CD14-positive monocyte (primary cell): ENCODE results near the gene GLIPR1. TPM values are rescaled to one million over a fixed set of nuclear protein-coding genes. Genes with fewer than 3 reads are reported as not detected.

Experiments
- DNase-seq, 3 donors: peaks; one replicate each; pipeline ENCODE4 v3.0.0-alpha.2; 2011 to 2022
- H2AFZ ChIP-seq: 2 replicates; pipeline ENCODE4 v1.6.0; 2012; ENCODE audit warnings: mild to moderate bottlenecking, low read depth, low read length, inconsistent platforms; ENCODE audit not compliant: insufficient read depth, poor library complexity, severe bottlenecking
- H3K27ac ChIP-seq, 2 donors: 1 replicate in 1 of 2; 2 replicates in 1 of 2; pipeline ENCODE4 v1.5.1; 2012 to 2013; ENCODE audit warnings: low read length in 2 of 2, control low read depth in 1 of 2, inconsistent platforms in 1 of 2, low read depth in 1 of 2, mild to moderate bottlenecking in 1 of 2
- H3K27me3 ChIP-seq, 2 donors: one replicate each; pipeline versions ENCODE4 v1.6.0 to v1.6.1; 2011 to 2013; ENCODE audit warnings: low read length in 2 of 2; ENCODE audit not compliant: control insufficient read depth in 2 of 2, insufficient read depth in 2 of 2
- H3K36me3 ChIP-seq, 2 donors: replicated peaks in 1 of 2; 1 replicate in 1 of 2; 2 replicates in 1 of 2; pipeline versions ENCODE4 v1.5.1 to v1.6.1; 2012 to 2013; ENCODE audit warnings: low read length in 2 of 2, control low read depth in 1 of 2, inconsistent platforms in 1 of 2, mild to moderate bottlenecking in 1 of 2; ENCODE audit not compliant: insufficient read depth in 2 of 2, control insufficient read depth in 1 of 2
- H3K4me1 ChIP-seq, 2 donors: 1 replicate in 1 of 2; 2 replicates in 1 of 2; pipeline versions ENCODE4 v1.5.1 to v1.6.1; 2012 to 2013; ENCODE audit warnings: low read length in 2 of 2, control low read depth in 1 of 2, inconsistent platforms in 1 of 2, mild to moderate bottlenecking in 1 of 2, moderate library complexity in 1 of 2; ENCODE audit not compliant: insufficient read depth in 2 of 2, control insufficient read depth in 1 of 2
- H3K4me2 ChIP-seq: replicated peaks from 2 replicates; pipeline ENCODE3; 2012; ENCODE audit warnings: low read length, moderate library complexity, mild to moderate bottlenecking; ENCODE audit not compliant: poor library complexity, severe bottlenecking; ENCODE audit errors: extremely low read depth
- H3K4me3 ChIP-seq, 3 experiments: fragments of 200-600 bp in 1 of 3; sonication (generic) in 1 of 3; replicated peaks in 1 of 3; 1 replicate in 2 of 3; 2 replicates in 1 of 3; pipeline ENCODE4 v1.5.1; 2011 to 2013; ENCODE audit warnings: low read length in 3 of 3, mild to moderate bottlenecking in 3 of 3, control low read depth in 2 of 3, low read depth in 2 of 3, inconsistent platforms in 1 of 3, moderate library complexity in 1 of 3
- H3K79me2 ChIP-seq: 2 replicates; pipeline ENCODE4 v1.6.0; 2012; ENCODE audit warnings: mild to moderate bottlenecking, control low read depth, inconsistent platforms, low read length, moderate library complexity; ENCODE audit not compliant: insufficient read depth
- H3K9ac ChIP-seq: 2 replicates; pipeline ENCODE4 v1.6.0; 2017; ENCODE audit warnings: low read length, mild to moderate bottlenecking; ENCODE audit not compliant: insufficient read depth, poor library complexity, severe bottlenecking
- H3K9me3 ChIP-seq, 2 donors: replicated peaks in 1 of 2; 1 replicate in 1 of 2; 2 replicates in 1 of 2; pipeline versions ENCODE4 v1.5.1 to v1.6.1; 2012 to 2013; ENCODE audit warnings: low read length in 2 of 2, control low read depth in 1 of 2; ENCODE audit not compliant: control insufficient read depth in 1 of 2, insufficient read depth in 1 of 2
- H4K20me1 ChIP-seq: 2 replicates; pipeline ENCODE4 v1.6.0; 2012; ENCODE audit warnings: mild to moderate bottlenecking, low read length, control low read depth, moderate library complexity; ENCODE audit not compliant: insufficient read depth
- H3K27ac Mint-ChIP-seq, 7 donors: one replicate each; pipeline ENCODE4 v1.8.0; 2020; ENCODE audit warnings: mild to moderate bottlenecking in 7 of 7, mixed read lengths in 7 of 7, moderate library complexity in 6 of 7, inconsistent platforms in 2 of 7
- H3K27me3 Mint-ChIP-seq, 3 donors: one replicate each; pipeline ENCODE4 v1.8.0; 2021 to 2022; ENCODE audit warnings: low read depth in 3 of 3, mild to moderate bottlenecking in 3 of 3, mixed read lengths in 3 of 3, moderate library complexity in 3 of 3, inconsistent platforms in 1 of 3
- H3K36me3 Mint-ChIP-seq, 2 donors: one replicate each; pipeline ENCODE4 v1.8.0; 2020; ENCODE audit warnings: mixed read lengths in 2 of 2, inconsistent platforms in 1 of 2, mild to moderate bottlenecking in 1 of 2
- H3K4me1 Mint-ChIP-seq: one replicate; pipeline ENCODE4 v1.8.0; 2020; ENCODE audit warnings: mild to moderate bottlenecking, mixed read lengths
- H3K4me3 Mint-ChIP-seq, 2 donors: one replicate each; pipeline ENCODE4 v1.8.0; 2020; ENCODE audit warnings: mild to moderate bottlenecking in 2 of 2, mixed read lengths in 2 of 2, moderate library complexity in 1 of 2
- H3K9me3 Mint-ChIP-seq, 7 donors: one replicate each; pipeline ENCODE4 v1.8.0; 2020 to 2022; ENCODE audit warnings: mixed read lengths in 7 of 7, mild to moderate bottlenecking in 6 of 7, moderate library complexity in 6 of 7, inconsistent platforms in 2 of 7
- CTCF ChIP-seq: fragments of 200-600 bp; IDR thresholded peaks from one replicate; pipeline ENCODE4 v1.8.0; 2022; ENCODE audit warnings: antibody characterized with exemption, mild to moderate bottlenecking
- WGBS: methylation state at CpG from one replicate; pipeline ENCODE4 v1.1.5; 2013; ENCODE audit warnings: missing lambda C conversion rate; ENCODE audit not compliant: insufficient coverage; 5-methylcytosine and 5-hydroxymethylcytosine counted together
- intact Hi-C, 2 donors: fragments of 100-400 bp; cut with micrococcal nuclease; formaldehyde crosslinking; loops; one replicate each; pipeline versions ENCODE4 v1.15.0 to v1.15.1; 2023
- polyA plus RNA-seq, 3 donors: library from polyadenylated mRNA; depleted of rRNA in 1 of 3; unstranded in 2 of 3; stranded (reverse) in 1 of 3; fragments of 300-500 nt in 2 of 3; fragments of >200 nt in 1 of 3; fragmentation: Illumina TruSeq in 2 of 3; gene quantifications; 1 replicate in 2 of 3; 2 replicates in 1 of 3; pipeline ENCODE4 v1.2.3, GENCODE V29; 2012 to 2021

Gene GLIPR1
- polyA plus RNA-seq, 3 donors = 200 to 794 (median 687) TPM

GRCh38 chr12:75529826-75530225, 49.3 kb downstream of the GLIPR1 start:
- Histone ChIP-seq H3K9ac (no peak overlapping the region), H3K27ac (no peak overlapping the region), H2AFZ (no peak overlapping the region), H3K4me1 (no peaks in the 10 kb centered on the region), H3K36me3 (no peaks in the 10 kb centered on the region), H3K27me3 (no peaks in the 10 kb centered on the region), H3K79me2 (no peaks in the 10 kb centered on the region), H4K20me1 (no peaks in the 10 kb centered on the region), H3K4me3 (no peak overlapping the region), H3K9me3 (no peaks in the 10 kb centered on the region), H3K4me2 (no peak overlapping the region)
- H3K9me3 Mint-ChIP-seq = no peaks in the 10 kb centered on the region
- H3K4me1 Mint-ChIP-seq = peaks cover 4% of the 10 kb centered on the region
- H3K27me3 Mint-ChIP-seq = peaks cover 0 to 6% (median 2%) of the 10 kb centered on the region in 3 donors
- WGBS = no CpG with 5 or more reads among the region's 1 CpG
- no peak for DNase-seq
- H3K36me3 Mint-ChIP-seq = no peaks in the 10 kb centered on the region
- no peak for TF ChIP-seq CTCF
- intact Hi-C loops = loop anchor here (5.0 kb wide), 1 partner anchor 507 kb away; no protein-coding TSS in a partner anchor
- no peak overlapping the region for H3K27ac Mint-ChIP-seq
- no peak overlapping the region for H3K4me3 Mint-ChIP-seq

- H3K4me3 ChIP-seq = no peak overlapping the region
- H3K9me3 ChIP-seq = no peaks in the 10 kb centered on the region
- H3K27me3 ChIP-seq = no peaks in the 10 kb centered on the region
- WGBS = no CpG with 5 or more reads among the region's 2 CpGs
- no peaks in the 10 kb centered on the region for H3K4me1 ChIP-seq
- Mint-ChIP-seq H3K27me3 (peaks cover 0 to 2% (median 0%) of the 10 kb centered on the region in 3 donors), H3K36me3 (no peaks in the 10 kb centered on the region), H3K4me1 (no peaks in the 10 kb centered on the region), H3K4me3 (no peak overlapping the region), H3K27ac (no peak overlapping the region), H3K9me3 (no peaks in the 10 kb centered on the region)
- intact Hi-C loops = no loop called here
- H3K79me2 ChIP-seq = no peaks in the 10 kb centered on the region
- no peak overlapping the region for H3K4me2 ChIP-seq
- no peak overlapping the region for H2AFZ ChIP-seq
- TF ChIP-seq CTCF = no peak
- no peak overlapping the region for H3K9ac ChIP-seq
- H4K20me1 ChIP-seq = no peaks in the 10 kb centered on the region
- no peaks in the 10 kb centered on the region for H3K36me3 ChIP-seq
- DNase-seq = no peak
- no peak overlapping the region for H3K27ac ChIP-seq
Observed at GRCh38 chr12:75533239-75533638, 52.7 kb downstream of the GLIPR1 start.
